Type B pancreatic cell (in vitro differentiated cells): ENCODE measurements around the gene MAP2. TPM values are rescaled to one million over a fixed set of nuclear protein-coding genes. Genes with fewer than 3 reads are reported as not detected.

ENCODE experiments used
- DNase-seq: peaks from one replicate; pipeline ENCODE4 v3.0.0; 2021; ENCODE audit warnings: mixed read lengths; ENCODE audit not compliant: unreplicated experiment; ENCODE audit errors: extremely low spot score
- H3K27ac Mint-ChIP-seq: 2 replicates; pipeline ENCODE4 v1.8.0; 2021; ENCODE audit warnings: mild to moderate bottlenecking, mixed read lengths
- H3K27me3 Mint-ChIP-seq: 2 replicates; pipeline ENCODE4 v1.8.0; 2021; ENCODE audit warnings: mixed read lengths
- H3K36me3 Mint-ChIP-seq: 2 replicates; pipeline ENCODE4 v1.8.0; 2021; ENCODE audit warnings: mixed read lengths
- H3K4me1 Mint-ChIP-seq: one replicate; pipeline ENCODE4 v1.8.0; 2021; ENCODE audit warnings: mixed read lengths; ENCODE audit not compliant: unreplicated experiment
- H3K4me3 Mint-ChIP-seq: 2 replicates; pipeline ENCODE4 v1.8.0; 2021; ENCODE audit warnings: mild to moderate bottlenecking, mixed read lengths
- H3K9me3 Mint-ChIP-seq: 2 replicates; pipeline ENCODE4 v1.8.0; 2021; ENCODE audit warnings: mixed read lengths
- CTCF ChIP-seq: fragments of 200-600 bp; sonication (generic); conservative IDR thresholded peaks from 2 replicates; pipeline ENCODE4 v1.5.0; 2021; ENCODE audit warnings: antibody characterized with exemption, mild to moderate bottlenecking
- total RNA-seq: library from RNA; stranded (reverse); gene quantifications from 2 replicates; pipeline ENCODE4 v1.2.1, GENCODE V29; 2021; ENCODE audit warnings: low replicate concordance

The MAP2 gene
- total RNA-seq, 1 donor from 2014 or later: 37.5 TPM

GRCh38 chr2:209767316-209767715 lies 343.5 kb downstream of the MAP2 start:
- no peak for DNase-seq
- H3K9me3 Mint-ChIP-seq: no peaks in the 10 kb centered on the region
- no peak for TF ChIP-seq CTCF
- H3K4me3 Mint-ChIP-seq: no peak overlapping the region
- peaks cover 28% of the 10 kb centered on the region for H3K27me3 Mint-ChIP-seq
- H3K27ac Mint-ChIP-seq: no peak overlapping the region
- H3K4me1 Mint-ChIP-seq: no peaks in the 10 kb centered on the region
- H3K36me3 Mint-ChIP-seq: no peaks in the 10 kb centered on the region

GRCh38 chr2:209768557-209768956 lies 344.7 kb downstream of the MAP2 start:
- Mint-ChIP-seq H3K4me3 (no peak overlapping the region), H3K36me3 (no peaks in the 10 kb centered on the region), H3K4me1 (no peaks in the 10 kb centered on the region), H3K27ac (no peak overlapping the region), H3K27me3 (peaks cover 33% of the 10 kb centered on the region), H3K9me3 (no peaks in the 10 kb centered on the region)
- no peak for DNase-seq
- TF ChIP-seq CTCF: no peak

GRCh38 chr2:209771474-209772289 lies 347.8 kb downstream of the MAP2 start, which contains the start of gene UNC80:
Gene UNC80, plus strand, starts transcription at chr2:209771832. Its CDS starts 241 bp downstream, at chr2:209772073.
- Mint-ChIP-seq H3K9me3 (no peaks in the 10 kb centered on the region), H3K27me3 (peaks cover 46% of the 10 kb centered on the region), H3K4me3 (peak within 1 kb of the TSS; percentile 83), H3K36me3 (no peaks in the 10 kb centered on the region), H3K4me1 (no peaks in the 10 kb centered on the region), H3K27ac (peak within 1 kb of the TSS; percentile 54)
- peak; percentile 90 for DNase-seq
- TF ChIP-seq CTCF: no peak

- no peak overlapping the region for H3K27ac Mint-ChIP-seq
Measured at GRCh38 chr2:209772290-209772685, 348.4 kb downstream of the MAP2 start.

GRCh38 chr2:209773377-209773776 lies 349.5 kb downstream of the MAP2 start:
- H3K4me1 Mint-ChIP-seq: no peaks in the 10 kb centered on the region
- peaks cover 46% of the 10 kb centered on the region for H3K27me3 Mint-ChIP-seq
- no peak for DNase-seq
- TF ChIP-seq CTCF: no peak
- no peaks in the 10 kb centered on the region for H3K9me3 Mint-ChIP-seq
- no peaks in the 10 kb centered on the region for H3K36me3 Mint-ChIP-seq
- peak overlapping the region; percentile 67 for H3K4me3 Mint-ChIP-seq
- no peak overlapping the region for H3K27ac Mint-ChIP-seq

More at GRCh38 chr2:209772290-209772685, 348.4 kb downstream of the MAP2 start:
- no peaks in the 10 kb centered on the region for H3K36me3 Mint-ChIP-seq
- DNase-seq: no peak
- no peaks in the 10 kb centered on the region for H3K4me1 Mint-ChIP-seq
- no peak for TF ChIP-seq CTCF
- peaks cover 46% of the 10 kb centered on the region for H3K27me3 Mint-ChIP-seq
- peak overlapping the region; percentile 78 for H3K4me3 Mint-ChIP-seq
- H3K9me3 Mint-ChIP-seq: no peaks in the 10 kb centered on the region
